CD8-positive, alpha-beta memory T cell (primary cell): ENCODE data around the gene ACSS1. TPM values are rescaled to one million over a fixed set of nuclear protein-coding genes. Genes with fewer than 3 reads are reported as not detected.

Experiments
- CTCF ChIA-PET: fragments of 350-600 bp; sonication (Branson Sonifier 250); formaldehyde crosslinking; loops from one replicate; lab custom pipeline; 2021; ENCODE audit warnings: antibody characterized with exemption; lab: Charles Lee
- POLR2A ChIA-PET: fragments of 350-600 bp; sonication (Branson Sonifier 250); formaldehyde crosslinking; loops from one replicate; lab custom pipeline; 2021; ENCODE audit warnings: antibody characterized with exemption; lab: Charles Lee
- DNase-seq, 5 donors: peaks; one replicate each; pipeline versions ENCODE4 v3.0.0 to v3.0.0-alpha.2; 2020 to 2022; ENCODE audit warnings: mixed read lengths in 1 of 5
- H3K27ac ChIP-seq: one replicate; pipeline ENCODE4 v1.7.0; 2013; ENCODE audit warnings: low read depth, mild to moderate bottlenecking, low read length, moderate library complexity
- H3K27me3 ChIP-seq: 2 replicates; pipeline ENCODE4 v1.7.0; 2013; ENCODE audit warnings: low read length, mild to moderate bottlenecking; ENCODE audit not compliant: insufficient read depth, poor library complexity, severe bottlenecking
- H3K36me3 ChIP-seq: 2 replicates; pipeline ENCODE4 v1.7.0; 2013; ENCODE audit warnings: mild to moderate bottlenecking, low read length, moderate library complexity; ENCODE audit not compliant: insufficient read depth
- H3K4me1 ChIP-seq: 2 replicates; pipeline ENCODE4 v1.7.0; 2013; ENCODE audit warnings: mild to moderate bottlenecking, low read length, moderate library complexity; ENCODE audit not compliant: insufficient read depth
- H3K4me3 ChIP-seq: 2 replicates; pipeline ENCODE4 v1.7.0; 2013; ENCODE audit warnings: mild to moderate bottlenecking, low read length
- H3K9me3 ChIP-seq: 2 replicates; pipeline ENCODE4 v1.7.0; 2013; ENCODE audit warnings: mild to moderate bottlenecking, low read length
- H3K27ac Mint-ChIP-seq, 8 donors: one replicate each; pipeline ENCODE4 v1.8.0; 2020 to 2021; ENCODE audit warnings: mixed read lengths in 8 of 8, mild to moderate bottlenecking in 6 of 8, inconsistent platforms in 3 of 8, moderate library complexity in 3 of 8
- H3K27me3 Mint-ChIP-seq, 2 donors: one replicate each; pipeline ENCODE4 v1.8.0; 2020 to 2021; ENCODE audit warnings: mixed read lengths in 2 of 2, mild to moderate bottlenecking in 1 of 2, moderate library complexity in 1 of 2
- H3K36me3 Mint-ChIP-seq, 3 donors: one replicate each; pipeline ENCODE4 v1.8.0; 2020 to 2021; ENCODE audit warnings: mixed read lengths in 3 of 3, inconsistent platforms in 1 of 3, mild to moderate bottlenecking in 1 of 3
- H3K4me1 Mint-ChIP-seq, 3 donors: one replicate each; pipeline ENCODE4 v1.8.0; 2020 to 2021; ENCODE audit warnings: mixed read lengths in 3 of 3, inconsistent platforms in 1 of 3, mild to moderate bottlenecking in 1 of 3
- H3K4me3 Mint-ChIP-seq, 7 donors: one replicate each; pipeline ENCODE4 v1.8.0; 2020 to 2021; ENCODE audit warnings: mixed read lengths in 7 of 7, mild to moderate bottlenecking in 6 of 7, moderate library complexity in 4 of 7, inconsistent platforms in 2 of 7
- H3K9me3 Mint-ChIP-seq, 5 donors: one replicate each; pipeline ENCODE4 v1.8.0; 2020 to 2022; ENCODE audit warnings: mixed read lengths in 5 of 5, mild to moderate bottlenecking in 3 of 5, moderate library complexity in 2 of 5, inconsistent platforms in 1 of 5
- polyA plus RNA-seq: library from polyadenylated mRNA; unstranded; fragments of 300-500 nt; fragmentation: Illumina TruSeq; gene quantifications from one replicate; pipeline ENCODE4 v1.2.3, GENCODE V29; 2021
- total RNA-seq, 2 experiments: library from RNA; stranded (reverse); gene quantifications; one replicate each; pipeline ENCODE4 v1.2.3, GENCODE V29; 2021

ACSS1 gene
- total and polyA plus RNA-seq, 3 experiments from 2014 or later = 24.5 to 59.6 (median 24.8) TPM

- Mint-ChIP-seq H3K4me1 (peaks cover 42 to 53% (median 51%) of the 10 kb centered on the region in 3 donors), H3K36me3 (peaks cover 41 to 96% (median 44%) of the 10 kb centered on the region in 3 donors), H3K27ac (peak overlapping the region in 6 of 8 donors; percentile 17 to 88 (median 72)), H3K9me3 (peaks cover 4 to 11% (median 5%) of the 10 kb centered on the region in 5 donors), H3K4me3 (no peak overlapping the region), H3K27me3 (no peaks in the 10 kb centered on the region)
- POLR2A ChIA-PET = no interaction called here
- peak in 1 of 5 donors; percentile 10 for DNase-seq
- CTCF ChIA-PET = no interaction called here
- Histone ChIP-seq H3K27ac (no peak overlapping the region), H3K9me3 (no peaks in the 10 kb centered on the region), H3K4me1 (no peaks in the 10 kb centered on the region), H3K4me3 (no peak overlapping the region), H3K27me3 (no peaks in the 10 kb centered on the region), H3K36me3 (peaks cover 67% of the 10 kb centered on the region)
Measured at GRCh38 chr20:24971376-24972101, 86.4 kb downstream of the ACSS1 start.

- H3K36me3 Mint-ChIP-seq = peaks cover 38 to 96% (median 41%) of the 10 kb centered on the region in 3 donors
- H3K27ac ChIP-seq = no peak overlapping the region
Measured at GRCh38 chr20:24970754-24971153, 87.2 kb downstream of the ACSS1 start.

GRCh38 chr20:24970030-24970553 is 87.8 kb downstream of the ACSS1 start:
- peaks cover 44 to 53% (median 50%) of the 10 kb centered on the region in 3 donors for H3K4me1 Mint-ChIP-seq
- H3K9me3 Mint-ChIP-seq = no peaks in the 10 kb centered on the region
- no peaks in the 10 kb centered on the region for H3K27me3 Mint-ChIP-seq
- H3K4me3 Mint-ChIP-seq = no peak overlapping the region
- H3K4me1 ChIP-seq = peaks cover 8% of the 10 kb centered on the region
- no peaks in the 10 kb centered on the region for H3K9me3 ChIP-seq
- H3K36me3 Mint-ChIP-seq = peaks cover 34 to 96% (median 35%) of the 10 kb centered on the region in 3 donors
- no peak overlapping the region for H3K4me3 ChIP-seq
- POLR2A ChIA-PET = no interaction called here
- no peak overlapping the region for H3K27ac ChIP-seq
- no peaks in the 10 kb centered on the region for H3K27me3 ChIP-seq
- peak overlapping the region; percentile 4 to 90 (median 69) for H3K27ac Mint-ChIP-seq
- CTCF ChIA-PET = no interaction called here
- H3K36me3 ChIP-seq = peaks cover 72% of the 10 kb centered on the region
- peak in 1 of 5 donors; percentile 18 for DNase-seq

More at GRCh38 chr20:24970754-24971153, 87.2 kb downstream of the ACSS1 start:
- Mint-ChIP-seq H3K27me3 (no peaks in the 10 kb centered on the region), H3K4me3 (no peak overlapping the region), H3K4me1 (peaks cover 42 to 53% (median 50%) of the 10 kb centered on the region in 3 donors), H3K9me3 (peaks cover 0 to 5% (median 0%) of the 10 kb centered on the region in 5 donors), H3K27ac (peak overlapping the region in 7 of 8 donors; percentile 20 to 94 (median 80))
- Histone ChIP-seq H3K4me3 (no peak overlapping the region), H3K9me3 (no peaks in the 10 kb centered on the region), H3K27me3 (no peaks in the 10 kb centered on the region), H3K4me1 (peaks cover 1% of the 10 kb centered on the region), H3K36me3 (peaks cover 72% of the 10 kb centered on the region)
- peak in 1 of 5 donors; percentile 18 for DNase-seq
- ChIA-PET CTCF (no interaction called here), POLR2A (no interaction called here)

GRCh38 chr20:24969186-24970029 is 88.5 kb downstream of the ACSS1 start:
- ChIA-PET POLR2A (no interaction called here), CTCF (no interaction called here)
- no peaks in the 10 kb centered on the region for H3K9me3 Mint-ChIP-seq
- Histone ChIP-seq H3K9me3 (no peaks in the 10 kb centered on the region), H3K36me3 (peaks cover 76% of the 10 kb centered on the region), H3K4me1 (peaks cover 15% of the 10 kb centered on the region), H3K27ac (no peak overlapping the region), H3K4me3 (no peak overlapping the region), H3K27me3 (no peaks in the 10 kb centered on the region)
- peak in 1 of 5 donors; percentile 25 for DNase-seq
- peaks cover 44 to 53% (median 50%) of the 10 kb centered on the region in 3 donors for H3K4me1 Mint-ChIP-seq
- H3K4me3 Mint-ChIP-seq = peak overlapping the region in 1 of 7 donors; percentile 32
- H3K27me3 Mint-ChIP-seq = no peaks in the 10 kb centered on the region
- peaks cover 36 to 97% (median 37%) of the 10 kb centered on the region in 3 donors for H3K36me3 Mint-ChIP-seq
- H3K27ac Mint-ChIP-seq = peak overlapping the region in 7 of 8 donors; percentile 70 to 97 (median 79)

- no peaks in the 10 kb centered on the region for H3K27me3 Mint-ChIP-seq
- POLR2A ChIA-PET = no interaction called here
- Histone ChIP-seq H3K27ac (no peak overlapping the region), H3K4me1 (peaks cover 26% of the 10 kb centered on the region), H3K9me3 (no peaks in the 10 kb centered on the region), H3K27me3 (no peaks in the 10 kb centered on the region), H3K4me3 (no peak overlapping the region), H3K36me3 (peaks cover 78% of the 10 kb centered on the region)
- peaks cover 43 to 53% (median 51%) of the 10 kb centered on the region in 3 donors for H3K4me1 Mint-ChIP-seq
- peak overlapping the region; percentile 72 to 99 (median 92) for H3K27ac Mint-ChIP-seq
- H3K9me3 Mint-ChIP-seq = no peaks in the 10 kb centered on the region
- DNase-seq = peak in 1 of 5 donors; percentile 27
- peak overlapping the region in 1 of 7 donors; percentile 15 for H3K4me3 Mint-ChIP-seq
- CTCF ChIA-PET = no interaction called here
- H3K36me3 Mint-ChIP-seq = peaks cover 37 to 98% (median 38%) of the 10 kb centered on the region in 3 donors
Measured at GRCh38 chr20:24968278-24968800, 89.6 kb downstream of the ACSS1 start.

GRCh38 chr20:24966317-24967012 is 91.5 kb downstream of the ACSS1 start:
- H3K9me3 Mint-ChIP-seq = no peaks in the 10 kb centered on the region
- Histone ChIP-seq H3K36me3 (peaks cover 69% of the 10 kb centered on the region), H3K27ac (no peak overlapping the region), H3K9me3 (no peaks in the 10 kb centered on the region), H3K27me3 (no peaks in the 10 kb centered on the region), H3K4me3 (no peak overlapping the region), H3K4me1 (peaks cover 44% of the 10 kb centered on the region)
- H3K27me3 Mint-ChIP-seq = peaks cover 0 to 2% of the 10 kb centered on the region in 2 donors
- POLR2A ChIA-PET = interaction anchor here (1.2 to 1.4 kb wide), 2 partner anchors 10 to 17 kb away, joined by 3 to 4 read pairs; partner anchors contain the start of gene CST7
- H3K27ac Mint-ChIP-seq = peak overlapping the region; percentile 20 to 100 (median 98)
- CTCF ChIA-PET = no interaction called here
- H3K4me3 Mint-ChIP-seq = no peak overlapping the region
- peaks cover 60 to 69% (median 68%) of the 10 kb centered on the region in 3 donors for H3K4me1 Mint-ChIP-seq
- peaks cover 42 to 98% (median 43%) of the 10 kb centered on the region in 3 donors for H3K36me3 Mint-ChIP-seq
- peak in 1 of 5 donors; percentile 29 for DNase-seq
